ENCODE results near the gene LACRT. TPM values are rescaled to one million over a fixed set of nuclear protein-coding genes. Genes with fewer than 3 reads are reported as not detected.

Gene LACRT
- total RNA-seq, 4 donors from 2014 or later = not detected

- no peaks in the 10 kb centered on the region for H3K27me3 ChIP-seq
- H3K9me3 ChIP-seq = no peaks in the 10 kb centered on the region
- H3K36me3 ChIP-seq = no peaks in the 10 kb centered on the region
- no peak overlapping the region for H3K27ac ChIP-seq
- intact Hi-C loops (cut with DNase I; ENCODE audit: low total_unique reads) = no loop called here
- no peak overlapping the region for H3K4me3 ChIP-seq
- no peak for TF ChIP-seq POLR2A (IDR thresholded peaks at IDR 0.05)
- TF ChIP-seq, protein P1, sequence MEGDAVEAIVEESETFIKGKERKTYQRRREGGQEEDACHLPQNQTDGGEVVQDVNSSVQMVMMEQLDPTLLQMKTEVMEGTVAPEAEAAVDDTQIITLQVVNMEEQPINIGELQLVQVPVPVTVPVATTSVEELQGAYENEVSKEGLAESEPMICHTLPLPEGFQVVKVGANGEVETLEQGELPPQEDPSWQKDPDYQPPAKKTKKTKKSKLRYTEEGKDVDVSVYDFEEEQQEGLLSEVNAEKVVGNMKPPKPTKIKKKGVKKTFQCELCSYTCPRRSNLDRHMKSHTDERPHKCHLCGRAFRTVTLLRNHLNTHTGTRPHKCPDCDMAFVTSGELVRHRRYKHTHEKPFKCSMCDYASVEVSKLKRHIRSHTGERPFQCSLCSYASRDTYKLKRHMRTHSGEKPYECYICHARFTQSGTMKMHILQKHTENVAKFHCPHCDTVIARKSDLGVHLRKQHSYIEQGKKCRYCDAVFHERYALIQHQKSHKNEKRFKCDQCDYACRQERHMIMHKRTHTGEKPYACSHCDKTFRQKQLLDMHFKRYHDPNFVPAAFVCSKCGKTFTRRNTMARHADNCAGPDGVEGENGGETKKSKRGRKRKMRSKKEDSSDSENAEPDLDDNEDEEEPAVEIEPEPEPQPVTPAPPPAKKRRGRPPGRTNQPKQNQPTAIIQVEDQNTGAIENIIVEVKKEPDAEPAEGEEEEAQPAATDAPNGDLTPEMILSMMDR (IDR thresholded peaks at IDR 0.05) = no peak
- H3K4me1 ChIP-seq = no peaks in the 10 kb centered on the region
- DNase-seq = no peak
Measured at GRCh38 chr12:54660320-54660962, 25.7 kb upstream of the LACRT start.

DNA sequence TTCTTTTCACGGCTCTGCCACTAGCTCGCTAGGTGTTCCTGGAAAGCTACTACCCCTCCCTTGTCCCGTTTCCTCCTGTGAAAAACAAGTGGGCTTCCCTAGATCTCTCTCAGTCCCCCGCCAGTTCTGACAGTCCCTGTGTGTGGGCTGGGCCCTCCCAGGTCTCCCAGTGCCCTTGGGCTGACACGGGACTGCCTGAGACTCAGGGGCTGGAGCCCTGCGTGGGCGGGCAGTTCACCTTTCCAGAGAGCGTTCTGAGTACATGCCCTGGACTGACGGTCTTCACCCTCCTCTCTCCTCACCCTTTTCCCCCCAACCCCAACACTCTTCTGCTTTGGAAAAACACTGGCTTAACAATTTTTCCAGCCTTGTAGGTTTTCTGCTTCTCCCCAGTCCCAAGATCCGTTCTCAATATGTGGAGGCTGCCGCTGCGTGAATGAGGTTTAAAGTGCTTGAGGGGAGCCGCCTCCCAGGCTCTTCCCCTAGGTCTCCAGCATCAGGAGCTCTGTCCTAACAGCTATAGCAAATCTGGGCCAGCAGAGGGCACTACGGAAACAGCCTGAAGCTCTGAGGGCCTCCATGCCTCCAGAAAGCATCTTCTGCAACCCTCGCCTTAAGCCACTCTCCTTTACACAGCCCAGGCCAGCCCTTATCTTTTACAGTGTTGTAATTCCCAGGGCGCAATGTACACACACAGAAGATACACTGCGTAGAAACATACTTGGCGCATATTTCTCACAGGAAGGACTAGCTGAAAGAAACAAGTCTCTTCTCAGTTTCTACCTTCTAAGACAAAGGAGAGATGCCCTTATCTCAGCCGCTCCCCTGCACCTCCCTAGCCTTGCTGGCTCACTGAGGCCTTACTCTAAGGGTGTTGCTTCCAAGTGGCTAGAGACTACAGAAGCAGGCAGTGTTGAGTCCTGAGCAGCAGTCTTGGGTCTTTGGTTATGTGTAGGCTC is 23.9 kb upstream of the LACRT start:
- Histone ChIP-seq H3K9me3 (no peaks in the 10 kb centered on the region), H3K4me1 (no peaks in the 10 kb centered on the region), H3K36me3 (no peaks in the 10 kb centered on the region), H3K4me3 (no peak overlapping the region), H3K27me3 (no peaks in the 10 kb centered on the region), H3K27ac (no peak overlapping the region)
- TF ChIP-seq, protein P1 (IDR thresholded peaks at IDR 0.05) = no peak
- no peak for TF ChIP-seq POLR2A (IDR thresholded peaks at IDR 0.05)
- intact Hi-C loops (cut with DNase I; ENCODE audit: low total_unique reads) = no loop called here
- DNase-seq = no peak

DNA sequence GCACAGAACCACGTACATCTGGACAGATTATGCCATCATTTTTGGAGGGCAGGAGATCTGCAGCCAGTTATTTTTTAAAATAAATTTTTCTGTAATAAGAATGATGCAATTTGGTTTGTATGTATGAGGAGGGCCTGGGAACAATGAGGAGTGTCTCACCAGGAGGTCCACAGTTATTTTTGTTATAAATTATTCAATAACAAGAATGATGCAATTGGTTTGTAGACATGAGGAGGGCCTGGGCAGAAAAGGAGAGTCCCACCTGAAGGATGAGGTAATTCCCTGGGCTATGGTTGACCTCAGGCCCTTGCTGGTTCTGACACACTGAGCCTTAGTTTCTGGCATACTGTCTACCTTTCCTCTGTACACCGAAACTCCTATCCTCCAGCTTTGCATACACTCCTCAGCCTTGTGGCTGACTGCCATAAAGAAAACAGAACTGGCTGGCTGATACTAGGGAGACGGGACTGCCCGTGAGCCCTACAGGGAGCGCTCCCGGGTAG is 22.5 kb upstream of the LACRT start:
- H3K36me3 ChIP-seq = no peaks in the 10 kb centered on the region
- H3K27ac ChIP-seq = no peak overlapping the region
- TF ChIP-seq, protein P1 (IDR thresholded peaks at IDR 0.05) = no peak
- no peak for TF ChIP-seq POLR2A (IDR thresholded peaks at IDR 0.05)
- H3K4me1 ChIP-seq = no peaks in the 10 kb centered on the region
- intact Hi-C loops (cut with DNase I; ENCODE audit: low total_unique reads) = no loop called here
- H3K4me3 ChIP-seq = no peak overlapping the region
- no peaks in the 10 kb centered on the region for H3K9me3 ChIP-seq
- H3K27me3 ChIP-seq = no peaks in the 10 kb centered on the region
- DNase-seq = no peak

GRCh38 chr12:54654926-54655325 is 20.2 kb upstream of the LACRT start:
- intact Hi-C loops (cut with DNase I; ENCODE audit: low total_unique reads) = no loop called here
- Histone ChIP-seq H3K27ac (no peak overlapping the region), H3K4me3 (no peak overlapping the region), H3K27me3 (no peaks in the 10 kb centered on the region), H3K4me1 (no peaks in the 10 kb centered on the region), H3K9me3 (no peaks in the 10 kb centered on the region), H3K36me3 (no peaks in the 10 kb centered on the region)
- no peak for TF ChIP-seq POLR2A (IDR thresholded peaks at IDR 0.05)
- TF ChIP-seq, protein P1 (IDR thresholded peaks at IDR 0.05) = no peak
- no peak for DNase-seq

- intact Hi-C loops (cut with DNase I; ENCODE audit: low total_unique reads) = no loop called here
- H3K9me3 ChIP-seq = no peaks in the 10 kb centered on the region
- H3K36me3 ChIP-seq = no peaks in the 10 kb centered on the region
- no peak overlapping the region for H3K27ac ChIP-seq
- TF ChIP-seq POLR2A (IDR thresholded peaks at IDR 0.05) = no peak
- TF ChIP-seq, protein P1 (IDR thresholded peaks at IDR 0.05) = no peak
- no peak overlapping the region for H3K4me3 ChIP-seq
- H3K4me1 ChIP-seq = no peaks in the 10 kb centered on the region
- H3K27me3 ChIP-seq = no peaks in the 10 kb centered on the region
- DNase-seq = no peak
Measured at GRCh38 chr12:54653025-54653424, 18.3 kb upstream of the LACRT start.
